ENCODE results near the gene THRSP. TPM values are rescaled to one million over a fixed set of nuclear protein-coding genes. Genes with fewer than 3 reads are reported as not detected.

THRSP gene
- total and polyA plus RNA-seq, 2 experiments from 2014 or later, result not detected

- Histone ChIP-seq H3F3A (replicated peaks; ENCODE audit: low read depth) (0 out of 2 replicates have a peak, but pooled peaks cover 8% of the 10 kb centered on the region), H3K4me3 (no peak overlapping the region), H3K9me2 (ENCODE audit: insufficient read depth) (no peaks in the 10 kb centered on the region), H2AFZ (no peak overlapping the region), H3K36me3 (ENCODE audit: insufficient read depth) (peaks cover 7% of the 10 kb centered on the region; the same call in 1 of the 2 replicates), H4K20me1 (replicated peaks; ENCODE audit: insufficient read depth) (peaks cover 30% of the 10 kb centered on the region), H3K27ac (ENCODE audit: low read depth) (no peak overlapping the region), H3K79me2 (replicated peaks; ENCODE audit: insufficient read depth) (peaks cover 67% of the 10 kb centered on the region), H3K4me2 (no peak overlapping the region), H3K4me1 (ENCODE audit: insufficient read depth) (peaks cover 3% of the 10 kb centered on the region; the same call in 1 of the 2 replicates), H3K27me3 (ENCODE audit: insufficient read depth) (no peaks in the 10 kb centered on the region)
- no peak overlapping the region for H3K27ac Mint-ChIP-seq
- DNase-seq (ENCODE audit: low spot score) (no peak), ATAC-seq (no peak)
- H3K4me1 Mint-ChIP-seq, result peaks cover 9% of the 10 kb centered on the region
- no peaks in the 10 kb centered on the region for H3K27me3 Mint-ChIP-seq (ENCODE audit: insufficient read depth, low read depth, poor library complexity)
- no peaks in the 10 kb centered on the region for H3K9me3 Mint-ChIP-seq
- H3K36me3 Mint-ChIP-seq (ENCODE audit: low read depth), result peaks cover 14% of the 10 kb centered on the region
- no peak overlapping the region for H3K4me3 Mint-ChIP-seq
- no peak for TF ChIP-seq EZH2 (IDR thresholded peaks at IDR 0.05; ENCODE audit: low read depth, unreplicated experiment)
- no peak for TF ChIP-seq REST (IDR thresholded peaks at IDR 0.05; ENCODE audit: unreplicated experiment)
- no peak for TF ChIP-seq ZNF331 (CRISPR knock-in tag; IDR thresholded peaks at IDR 0.05; ENCODE audit: low read depth)
- TF ChIP-seq STAT1 (IDR thresholded peaks at IDR 0.05; ENCODE audit: unreplicated experiment), result no peak
- no peak for TF ChIP-seq NANOG (IDR thresholded peaks at IDR 0.05; ENCODE audit: borderline replicate concordance)
- no peak for TF ChIP-seq ETS1 (IDR thresholded peaks at IDR 0.05)
- TF ChIP-seq JUNB (IDR thresholded peaks at IDR 0.05; ENCODE audit: unreplicated experiment), result no peak
- TF ChIP-seq POLR2AphosphoS5 (IDR thresholded peaks at IDR 0.05; ENCODE audit: low read depth), result no peak
- TF ChIP-seq ZNF462 (CRISPR knock-in tag; IDR thresholded peaks at IDR 0.05), result no peak
- TF ChIP-seq CTCF (conservative IDR thresholded peaks at IDR 0.05; ENCODE audit: low read depth in 2 of 2), result no peak
- no peak for TF ChIP-seq ZNF114 (CRISPR knock-in tag; IDR thresholded peaks at IDR 0.05)
- TF ChIP-seq CREB1 (CRISPR knock-in tag; IDR thresholded peaks at IDR 0.05; ENCODE audit: low read depth), result no peak
- TF ChIP-seq EZH2phosphoT487 (IDR thresholded peaks at IDR 0.05; ENCODE audit: unreplicated experiment), result no peak
Measured at GRCh38 chr11:78074756-78075155, 11.1 kb downstream of the THRSP start.
